ENCODE measurements around the gene WDFY1.

Gene WDFY1

DNA sequence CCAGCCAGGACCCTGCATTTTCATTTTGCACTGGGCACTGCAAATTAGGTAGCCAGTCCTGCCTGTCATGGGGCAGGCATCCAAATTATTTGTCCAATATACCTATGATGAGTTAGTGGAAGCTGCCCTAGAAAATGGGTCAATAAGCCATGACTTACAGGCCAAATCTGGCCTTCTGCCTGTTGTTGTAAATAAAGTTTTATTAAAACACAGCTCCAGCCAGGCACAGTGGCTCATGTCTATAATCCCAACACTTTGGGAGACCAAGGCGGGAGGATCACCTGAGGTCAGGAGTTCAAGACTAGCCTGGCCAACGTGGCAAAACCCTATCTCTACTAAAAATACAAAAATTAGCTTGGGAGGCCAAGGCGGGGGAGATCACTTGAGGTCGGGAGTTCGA, 116.0 kb downstream of the WDFY1 start:
- TF ChIP-seq, protein P1, sequence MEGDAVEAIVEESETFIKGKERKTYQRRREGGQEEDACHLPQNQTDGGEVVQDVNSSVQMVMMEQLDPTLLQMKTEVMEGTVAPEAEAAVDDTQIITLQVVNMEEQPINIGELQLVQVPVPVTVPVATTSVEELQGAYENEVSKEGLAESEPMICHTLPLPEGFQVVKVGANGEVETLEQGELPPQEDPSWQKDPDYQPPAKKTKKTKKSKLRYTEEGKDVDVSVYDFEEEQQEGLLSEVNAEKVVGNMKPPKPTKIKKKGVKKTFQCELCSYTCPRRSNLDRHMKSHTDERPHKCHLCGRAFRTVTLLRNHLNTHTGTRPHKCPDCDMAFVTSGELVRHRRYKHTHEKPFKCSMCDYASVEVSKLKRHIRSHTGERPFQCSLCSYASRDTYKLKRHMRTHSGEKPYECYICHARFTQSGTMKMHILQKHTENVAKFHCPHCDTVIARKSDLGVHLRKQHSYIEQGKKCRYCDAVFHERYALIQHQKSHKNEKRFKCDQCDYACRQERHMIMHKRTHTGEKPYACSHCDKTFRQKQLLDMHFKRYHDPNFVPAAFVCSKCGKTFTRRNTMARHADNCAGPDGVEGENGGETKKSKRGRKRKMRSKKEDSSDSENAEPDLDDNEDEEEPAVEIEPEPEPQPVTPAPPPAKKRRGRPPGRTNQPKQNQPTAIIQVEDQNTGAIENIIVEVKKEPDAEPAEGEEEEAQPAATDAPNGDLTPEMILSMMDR (conservative IDR thresholded peaks at IDR 0.05; ENCODE audit: control insufficient read depth, insufficient read depth, low read depth, low read length) = no peak
- DNase-seq (ENCODE audit: low read depth) = no peak
- no peak overlapping the region for H3K4me3 ChIP-seq (ENCODE audit: control insufficient read depth, low read depth, low read length)

DNA sequence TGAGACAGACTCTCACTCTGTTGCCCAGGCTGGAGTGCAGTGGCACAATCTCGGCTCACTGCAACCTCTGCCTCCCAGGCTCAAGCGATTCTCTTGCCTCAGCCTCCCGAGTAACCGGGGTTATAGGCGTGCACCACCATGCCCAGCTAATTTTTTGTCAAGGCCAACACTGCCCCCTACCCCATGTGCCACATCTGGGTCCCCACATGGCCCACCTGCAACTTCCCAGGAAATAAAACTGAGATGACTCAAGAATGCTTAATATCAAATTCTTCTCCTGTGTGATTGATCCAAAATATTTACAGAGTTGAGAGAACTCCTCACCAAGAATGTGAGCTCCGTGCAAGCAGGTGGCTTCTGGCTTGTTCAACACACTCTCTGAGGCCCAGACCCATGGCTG, 116.8 kb downstream of the WDFY1 start:
- TF ChIP-seq, protein P1 (conservative IDR thresholded peaks at IDR 0.05; ENCODE audit: control insufficient read depth, insufficient read depth, low read depth, low read length) = no peak
- no peak overlapping the region for H3K4me3 ChIP-seq (ENCODE audit: control insufficient read depth, low read depth, low read length)
- no peak for DNase-seq (ENCODE audit: low read depth)

DNA sequence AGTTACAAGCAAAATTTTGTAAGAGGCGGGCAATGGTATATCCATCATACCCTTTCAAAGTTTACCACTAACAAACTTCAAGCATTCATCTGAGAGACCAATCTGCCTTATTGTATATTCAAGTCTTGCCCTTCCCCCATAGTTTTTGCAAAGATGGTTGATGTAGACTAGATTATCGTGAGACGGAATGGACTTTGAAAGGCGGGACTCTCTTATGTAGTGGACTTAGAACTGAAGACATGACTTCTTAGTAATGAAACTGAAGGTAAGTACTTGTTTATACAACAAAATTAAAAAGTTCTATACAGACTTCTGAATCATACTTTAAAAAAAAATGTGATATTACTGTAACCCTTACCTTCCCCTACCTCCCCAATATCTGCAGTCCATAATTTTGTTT, 118.1 kb downstream of the WDFY1 start:
- H3K4me3 ChIP-seq (ENCODE audit: control insufficient read depth, low read depth, low read length) = no peak overlapping the region
- TF ChIP-seq, protein P1 (conservative IDR thresholded peaks at IDR 0.05; ENCODE audit: control insufficient read depth, insufficient read depth, low read depth, low read length) = no peak
- no peak for DNase-seq (ENCODE audit: low read depth)
